ENCODE data around the gene CPLX1.
"Not testable (repeated sequence)": the region's sequence is repeated elsewhere in the genome, so short reads cannot be mapped to it uniquely, and the experiment has no call there.

Gene CPLX1

GRCh38 chr4:739569-739968, 86.4 kb downstream of the CPLX1 start:
- in situ Hi-C loops (cut with MboI; ENCODE audit: low sequenced_read_pairs): no loop called here

GRCh38 chr4:738781-739280, 87.1 kb downstream of the CPLX1 start:
- in situ Hi-C loops (cut with MboI; ENCODE audit: low sequenced_read_pairs): no loop called here

GRCh38 chr4:736561-736960, 89.4 kb downstream of the CPLX1 start:
- in situ Hi-C loops (cut with MboI; ENCODE audit: low sequenced_read_pairs): not testable (repeated sequence)

GRCh38 chr4:735583-735982, 90.3 kb downstream of the CPLX1 start:
- in situ Hi-C loops (cut with MboI; ENCODE audit: low sequenced_read_pairs): no loop called here
